WTC11 (cell line): ENCODE results near the gene FAM53B. TPM values are rescaled to one million over a fixed set of nuclear protein-coding genes. Genes with fewer than 3 reads are reported as not detected.

Source experiments
- CDX4 ChIP-seq: fragments of 250-450 bp; sonication (Bioruptor Pico); IDR thresholded peaks from 2 replicates; pipeline ENCODE4 v1.9.0; 2021; ENCODE audit warnings: moderate library complexity, mild to moderate bottlenecking, inconsistent platforms, borderline replicate concordance
- E2F1 ChIP-seq: sonication (generic); formaldehyde crosslinking; IDR thresholded peaks from 2 replicates; pipeline ENCODE4 v1.8.0; 2022; ENCODE audit warnings: mild to moderate bottlenecking, missing genetic modification reagents
- E2F4 ChIP-seq: sonication (generic); formaldehyde crosslinking; IDR thresholded peaks from 2 replicates; pipeline ENCODE4 v1.8.1; 2022; ENCODE audit warnings: low read depth, mild to moderate bottlenecking, moderate library complexity, missing genetic modification reagents, borderline replicate concordance
- ELF4 ChIP-seq: sonication (generic); formaldehyde crosslinking; IDR thresholded peaks from 2 replicates; pipeline ENCODE4 v1.8.1; 2022; ENCODE audit warnings: low read depth, mild to moderate bottlenecking, moderate library complexity, missing genetic modification reagents
- EMX1 ChIP-seq: fragments of 250-450 bp; sonication (Bioruptor Pico); IDR thresholded peaks from 2 replicates; pipeline ENCODE4 v1.8.0; 2021; ENCODE audit warnings: mild to moderate bottlenecking
- ERG ChIP-seq: fragments of 250-450 bp; sonication (Bioruptor Pico); IDR thresholded peaks from 2 replicates; pipeline ENCODE4 v1.8.0; 2021; ENCODE audit warnings: mild to moderate bottlenecking
- ESRRA ChIP-seq: sonication (generic); formaldehyde crosslinking; IDR thresholded peaks from 2 replicates; pipeline ENCODE4 v1.8.1; 2022; ENCODE audit warnings: mild to moderate bottlenecking, missing genetic modification reagents, borderline replicate concordance
- FOXP4 ChIP-seq: sonication (generic); formaldehyde crosslinking; IDR thresholded peaks from 2 replicates; pipeline ENCODE4 v1.8.0; 2022; ENCODE audit warnings: mild to moderate bottlenecking, missing genetic modification reagents
- GRHL2 ChIP-seq: fragments of 250-450 bp; sonication (Bioruptor Pico); IDR thresholded peaks from 2 replicates; pipeline ENCODE4 v1.8.0; 2022; ENCODE audit warnings: mild to moderate bottlenecking, moderate library complexity; ENCODE audit not compliant: insufficient replicate concordance, severe bottlenecking
- IRF1 ChIP-seq: sonication (generic); formaldehyde crosslinking; IDR thresholded peaks from 2 replicates; pipeline ENCODE4 v1.8.0; 2023; ENCODE audit warnings: missing genetic modification reagents
- KAT7 ChIP-seq: sonication (generic); formaldehyde crosslinking; IDR thresholded peaks from 2 replicates; pipeline ENCODE4 v1.8.1; 2023; ENCODE audit warnings: missing genetic modification reagents, mild to moderate bottlenecking, borderline replicate concordance
- NFATC4 ChIP-seq: fragments of 250-450 bp; sonication (Bioruptor Pico); IDR thresholded peaks from 2 replicates; pipeline ENCODE4 v1.9.0; 2021; ENCODE audit warnings: mild to moderate bottlenecking
- NFE2L1 ChIP-seq: sonication (generic); formaldehyde crosslinking; IDR thresholded peaks from 2 replicates; pipeline ENCODE4 v1.8.1; 2023; ENCODE audit warnings: missing genetic modification reagents
- NR3C1 ChIP-seq: sonication (generic); formaldehyde crosslinking; conservative IDR thresholded peaks from 2 replicates; pipeline ENCODE4 v1.8.1; 2023; ENCODE audit warnings: low read depth, mild to moderate bottlenecking, missing genetic modification reagents
- OVOL2 ChIP-seq: fragments of 250-450 bp; sonication (Bioruptor Pico); IDR thresholded peaks from 2 replicates; pipeline ENCODE4 v1.9.0; 2021; ENCODE audit warnings: mild to moderate bottlenecking, borderline replicate concordance
- RORB ChIP-seq: fragments of 250-450 bp; sonication (Bioruptor Pico); IDR thresholded peaks from 2 replicates; pipeline ENCODE4 v1.9.0; 2021; ENCODE audit warnings: mild to moderate bottlenecking
- SP1 ChIP-seq: sonication (generic); formaldehyde crosslinking; conservative IDR thresholded peaks from 2 replicates; pipeline ENCODE4 v1.8.1; 2022; ENCODE audit warnings: missing genetic modification reagents
- STAT6 ChIP-seq: sonication (generic); formaldehyde crosslinking; conservative IDR thresholded peaks from 2 replicates; pipeline ENCODE4 v1.8.1; 2023; ENCODE audit warnings: mild to moderate bottlenecking, low read depth, missing genetic modification reagents, moderate library complexity
- USF1 ChIP-seq: sonication (generic); formaldehyde crosslinking; IDR thresholded peaks from 2 replicates; pipeline ENCODE4 v1.8.0; 2022; ENCODE audit warnings: mild to moderate bottlenecking, missing genetic modification reagents
- ZNF121 ChIP-seq: sonication (generic); formaldehyde crosslinking; IDR thresholded peaks from 2 replicates; pipeline ENCODE4 v1.8.0; 2023; ENCODE audit warnings: missing genetic modification reagents
- ZNF219 ChIP-seq: sonication (generic); formaldehyde crosslinking; IDR thresholded peaks from 2 replicates; pipeline ENCODE4 v1.8.0; 2023; ENCODE audit warnings: missing genetic modification reagents, mild to moderate bottlenecking, borderline replicate concordance
- ZNF263 ChIP-seq: sonication (generic); formaldehyde crosslinking; IDR thresholded peaks from 2 replicates; pipeline ENCODE4 v1.8.1; 2022; ENCODE audit warnings: low read depth, mild to moderate bottlenecking, moderate library complexity, missing genetic modification reagents
- ZNF317 ChIP-seq: sonication (generic); formaldehyde crosslinking; IDR thresholded peaks from 2 replicates; pipeline ENCODE4 v1.8.1; 2023; ENCODE audit warnings: low read depth, mild to moderate bottlenecking, moderate library complexity, missing genetic modification reagents, borderline replicate concordance
- ZNF396 ChIP-seq: fragments of 250-450 bp; sonication (Bioruptor Pico); IDR thresholded peaks from 2 replicates; pipeline ENCODE4 v1.8.0; 2021; ENCODE audit warnings: mild to moderate bottlenecking, moderate library complexity, borderline replicate concordance
- ZNF425 ChIP-seq: fragments of 250-450 bp; sonication (Bioruptor Pico); conservative IDR thresholded peaks from 2 replicates; pipeline ENCODE4 v1.9.0; 2021; ENCODE audit warnings: mild to moderate bottlenecking
- total RNA-seq: library from RNA; stranded (reverse); gene quantifications from 3 replicates; pipeline ENCODE4 v1.2.3, GENCODE V29; 2021

Gene FAM53B
- total RNA-seq, 1 experiment from 2014 or later, result 21.3 TPM

- TF ChIP-seq ZNF425, result no peak
- peak; percentile 74 for TF ChIP-seq ZNF219 (CRISPR knock-in tag)
- TF ChIP-seq ZNF263, result peak; percentile 71; the same call in 1 of the 2 replicates
- TF ChIP-seq NR3C1 (CRISPR knock-in tag), result peak; percentile 68; the same call in 1 of the 2 replicates
- TF ChIP-seq ZNF396 (CRISPR knock-in tag), result no peak
- no peak for TF ChIP-seq ERG
- peak; percentile 48; the same call in 1 of the 2 replicates for TF ChIP-seq IRF1 (CRISPR knock-in tag)
- peak; percentile 99 for TF ChIP-seq KAT7 (CRISPR knock-in tag)
- peak; percentile 94 for TF ChIP-seq STAT6 (CRISPR knock-in tag)
- TF ChIP-seq CDX4 (CRISPR knock-in tag), result no peak
- peak; percentile 94; the same call in 1 of the 2 replicates for TF ChIP-seq FOXP4
- TF ChIP-seq E2F1, result peak; percentile 53; the same call in 1 of the 2 replicates
- TF ChIP-seq OVOL2 (CRISPR knock-in tag), result no peak; the same call in 1 of the 2 replicates
- TF ChIP-seq NFATC4 (CRISPR knock-in tag), result no peak
- peak; percentile 94 for TF ChIP-seq ESRRA (CRISPR knock-in tag)
- peak; percentile 80; the same call in 1 of the 2 replicates for TF ChIP-seq ELF4 (CRISPR knock-in tag)
- TF ChIP-seq RORB, result no peak
- TF ChIP-seq USF1 (CRISPR knock-in tag), result peak; percentile 71
- peak; percentile 38; the same call in 1 of the 2 replicates for TF ChIP-seq E2F4
- TF ChIP-seq SP1 (CRISPR knock-in tag), result peak; percentile 65
- TF ChIP-seq NFE2L1 (CRISPR knock-in tag), result peak; percentile 58; the same call in 1 of the 2 replicates
- no peak for TF ChIP-seq GRHL2 (CRISPR knock-in tag)
- TF ChIP-seq ZNF317 (CRISPR knock-in tag), result no peak
- TF ChIP-seq ZNF121 (CRISPR knock-in tag), result 0 out of 2 replicates have a peak, but pooled peaks have one; percentile 0
- no peak for TF ChIP-seq EMX1
Observed at GRCh38 chr10:124791547-124792348, 47.6 kb upstream of the FAM53B start, which contains the start of gene EEF1AKMT2 (continued).
